Tibial nerve (tissue), 4 donors: ENCODE data around the gene KRTAP5-9.

ENCODE experiments used
- EP300 ChIP-seq, 2 donors: sonication (generic); formaldehyde crosslinking; IDR thresholded peaks; one replicate each; pipeline ENCODE4 v1.6.1; 2017; ENCODE audit warnings: antibody characterized with exemption in 2 of 2, mild to moderate bottlenecking in 1 of 2
- POLR2A ChIP-seq, 2 donors: fragments of 450-650 bp; IDR thresholded peaks; one replicate each; pipeline ENCODE4 v1.6.1; 2017; ENCODE audit warnings: antibody characterized with exemption in 2 of 2, mild to moderate bottlenecking in 2 of 2, moderate library complexity in 2 of 2
- TF ChIP-seq, protein P1 (sequence below), 5 experiments: fragments of 200-600 bp in 3 of 5; fragments of 450-650 bp in 2 of 5; sonication (generic) in 3 of 5; IDR thresholded peaks; one replicate each; pipeline ENCODE4 v1.5.1; 2016 to 2019; ENCODE audit warnings: antibody characterized with exemption in 5 of 5, mild to moderate bottlenecking in 3 of 5, moderate library complexity in 2 of 5

DNA sequence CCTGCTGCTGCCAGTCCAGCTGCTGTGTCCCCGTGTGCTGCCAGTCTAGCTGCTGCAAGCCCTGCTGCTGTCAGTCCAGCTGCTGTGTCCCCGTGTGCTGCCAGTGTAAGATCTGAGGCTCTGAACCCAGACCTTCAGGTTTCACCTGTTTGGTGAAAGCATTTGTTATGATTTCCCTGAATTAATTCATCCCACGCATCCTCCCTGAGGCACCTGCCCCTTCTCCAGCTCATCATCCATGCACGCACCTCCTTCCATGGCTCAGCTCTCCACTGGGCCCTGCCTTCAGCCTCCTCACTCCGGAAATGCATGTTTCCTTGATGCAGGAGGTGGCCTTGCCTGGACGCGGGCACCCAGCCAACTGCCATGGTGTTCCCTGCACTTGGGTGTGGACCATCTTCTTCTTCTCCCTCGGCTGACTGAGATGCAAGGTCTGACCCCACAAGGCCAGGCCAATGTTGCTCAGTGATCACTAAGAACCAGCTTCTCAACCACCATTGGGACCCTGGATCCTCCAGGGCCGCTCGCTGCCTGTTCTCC, 17.9 kb downstream of the KRTAP5-9 start:
- TF ChIP-seq POLR2A (IDR thresholded peaks at IDR 0.05) (no peak), EP300 (IDR thresholded peaks at IDR 0.05) (no peak)
- TF ChIP-seq, protein P1, sequence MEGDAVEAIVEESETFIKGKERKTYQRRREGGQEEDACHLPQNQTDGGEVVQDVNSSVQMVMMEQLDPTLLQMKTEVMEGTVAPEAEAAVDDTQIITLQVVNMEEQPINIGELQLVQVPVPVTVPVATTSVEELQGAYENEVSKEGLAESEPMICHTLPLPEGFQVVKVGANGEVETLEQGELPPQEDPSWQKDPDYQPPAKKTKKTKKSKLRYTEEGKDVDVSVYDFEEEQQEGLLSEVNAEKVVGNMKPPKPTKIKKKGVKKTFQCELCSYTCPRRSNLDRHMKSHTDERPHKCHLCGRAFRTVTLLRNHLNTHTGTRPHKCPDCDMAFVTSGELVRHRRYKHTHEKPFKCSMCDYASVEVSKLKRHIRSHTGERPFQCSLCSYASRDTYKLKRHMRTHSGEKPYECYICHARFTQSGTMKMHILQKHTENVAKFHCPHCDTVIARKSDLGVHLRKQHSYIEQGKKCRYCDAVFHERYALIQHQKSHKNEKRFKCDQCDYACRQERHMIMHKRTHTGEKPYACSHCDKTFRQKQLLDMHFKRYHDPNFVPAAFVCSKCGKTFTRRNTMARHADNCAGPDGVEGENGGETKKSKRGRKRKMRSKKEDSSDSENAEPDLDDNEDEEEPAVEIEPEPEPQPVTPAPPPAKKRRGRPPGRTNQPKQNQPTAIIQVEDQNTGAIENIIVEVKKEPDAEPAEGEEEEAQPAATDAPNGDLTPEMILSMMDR (IDR thresholded peaks at IDR 0.05): no peak
